Adrenal gland (tissue), 5 donors: ENCODE results near the gene ELK4.

ENCODE experiments used
- CTCF ChIP-seq, 6 experiments: fragments of 450-650 bp in 4 of 6; fragments of 200-600 bp in 2 of 6; sonication (generic) in 1 of 6; IDR thresholded peaks; 1 replicate in 5 of 6; 2 replicates in 1 of 6; pipeline versions ENCODE4 v1.5.1 to v1.8.0; 2016 to 2021; ENCODE audit warnings: antibody characterized with exemption in 6 of 6, mild to moderate bottlenecking in 2 of 6, moderate library complexity in 1 of 6
- POLR2A ChIP-seq, 2 donors: fragments of 450-650 bp; IDR thresholded peaks; one replicate each; pipeline ENCODE4 v1.6.1; 2017; ENCODE audit warnings: antibody characterized with exemption in 2 of 2, mild to moderate bottlenecking in 2 of 2, moderate library complexity in 1 of 2
- donor health status: DM: no; HTN: no; CAD: no.

GRCh38 chr1:205580140-205580922 lies 51.5 kb downstream of the ELK4 start:
- TF ChIP-seq CTCF (IDR thresholded peaks at IDR 0.05): no peak
- no peak for TF ChIP-seq POLR2A (IDR thresholded peaks at IDR 0.05)
